Measurements from ENCODE around the gene TP53I13.

DNA sequence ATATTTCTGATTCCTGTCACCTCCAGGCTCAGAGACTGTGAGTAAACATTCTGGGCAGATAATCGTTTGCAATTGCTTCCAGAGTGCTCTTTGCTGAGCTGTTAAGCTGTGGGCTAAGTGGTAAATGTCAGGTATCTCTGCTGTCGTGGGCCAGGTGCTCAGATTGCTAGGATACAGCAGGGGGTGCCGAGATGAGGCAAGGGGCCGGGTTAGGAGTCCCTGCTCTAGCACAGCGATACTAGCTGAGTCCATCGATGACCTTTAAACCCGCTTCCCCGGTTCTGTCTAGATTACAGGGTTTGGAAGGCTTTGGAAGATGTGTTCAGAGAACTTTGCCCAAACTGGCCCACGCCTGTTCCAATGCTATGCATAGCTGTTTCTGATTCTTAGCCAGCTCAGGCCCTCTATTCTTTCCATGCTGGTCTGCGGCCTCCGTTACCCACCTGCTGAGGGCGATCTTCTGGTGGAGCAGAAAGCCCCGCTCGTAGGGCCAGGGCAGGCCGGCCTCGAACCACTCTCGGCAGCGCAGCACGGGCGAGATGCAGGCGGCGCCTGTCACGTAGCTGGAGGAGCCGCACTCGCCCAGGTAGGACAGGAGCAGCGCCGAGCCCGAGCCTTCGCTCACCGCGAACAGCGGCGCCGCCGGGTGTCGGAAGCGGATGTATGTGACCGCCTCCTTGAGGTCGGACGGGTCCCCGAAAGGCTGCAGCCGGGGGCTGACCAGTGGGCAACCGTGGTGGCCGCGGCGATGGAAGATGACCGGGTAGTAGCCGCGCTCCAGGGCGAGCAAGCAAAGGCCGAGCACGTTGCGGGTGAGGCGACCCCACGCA is 2.6 kb upstream of the TP53I13 start:
- TF ChIP-seq CTCF (IDR thresholded peaks at IDR 0.05) (no peak), POLR2A (IDR thresholded peaks at IDR 0.05) (no peak)
